PC-9 (cell line): ENCODE measurements around the gene SLC6A3.

ENCODE experiments used
- EZH2 ChIP-seq: fragments of 200-600 bp; sonication (generic); IDR thresholded peaks from 2 replicates; pipeline ENCODE4 v1.8.0; 2017; ENCODE audit warnings: antibody characterized with exemption, low read depth
- TF ChIP-seq, protein P1 (sequence below): fragments of 200-600 bp; sonication (generic); conservative IDR thresholded peaks from 2 replicates; pipeline ENCODE4 v1.6.1; 2017; ENCODE audit warnings: mixed run types, antibody characterized with exemption, mild to moderate bottlenecking, moderate library complexity

DNA sequence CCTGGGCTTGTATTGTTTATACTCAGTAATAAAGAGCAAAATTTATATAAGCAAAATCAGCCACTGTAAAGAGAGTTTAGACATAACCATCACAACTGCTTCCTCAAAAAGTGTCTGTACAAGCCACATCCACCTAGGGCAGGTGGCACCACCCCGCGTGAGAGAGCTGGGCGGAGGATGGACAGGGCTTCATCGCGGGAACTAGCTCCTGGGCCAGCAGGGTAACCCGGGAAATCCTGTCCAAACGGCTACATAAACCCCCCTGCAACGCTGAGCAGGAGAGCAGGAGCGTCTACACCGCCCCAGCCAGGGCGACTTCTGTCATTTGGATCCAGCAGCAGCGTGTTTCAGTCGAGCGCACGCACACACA is 1.3 kb downstream of the SLC6A3 start:
- TF ChIP-seq, protein P1, sequence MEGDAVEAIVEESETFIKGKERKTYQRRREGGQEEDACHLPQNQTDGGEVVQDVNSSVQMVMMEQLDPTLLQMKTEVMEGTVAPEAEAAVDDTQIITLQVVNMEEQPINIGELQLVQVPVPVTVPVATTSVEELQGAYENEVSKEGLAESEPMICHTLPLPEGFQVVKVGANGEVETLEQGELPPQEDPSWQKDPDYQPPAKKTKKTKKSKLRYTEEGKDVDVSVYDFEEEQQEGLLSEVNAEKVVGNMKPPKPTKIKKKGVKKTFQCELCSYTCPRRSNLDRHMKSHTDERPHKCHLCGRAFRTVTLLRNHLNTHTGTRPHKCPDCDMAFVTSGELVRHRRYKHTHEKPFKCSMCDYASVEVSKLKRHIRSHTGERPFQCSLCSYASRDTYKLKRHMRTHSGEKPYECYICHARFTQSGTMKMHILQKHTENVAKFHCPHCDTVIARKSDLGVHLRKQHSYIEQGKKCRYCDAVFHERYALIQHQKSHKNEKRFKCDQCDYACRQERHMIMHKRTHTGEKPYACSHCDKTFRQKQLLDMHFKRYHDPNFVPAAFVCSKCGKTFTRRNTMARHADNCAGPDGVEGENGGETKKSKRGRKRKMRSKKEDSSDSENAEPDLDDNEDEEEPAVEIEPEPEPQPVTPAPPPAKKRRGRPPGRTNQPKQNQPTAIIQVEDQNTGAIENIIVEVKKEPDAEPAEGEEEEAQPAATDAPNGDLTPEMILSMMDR, result no peak
- TF ChIP-seq EZH2, result no peak
